TTC549 (cell line): ENCODE measurements around the gene RPS6KA5.
"Not testable (repeated sequence)": the region's sequence is repeated elsewhere in the genome, so short reads cannot be mapped to it uniquely, and the experiment has no call there.

Source experiments
- FAIRE-seq: peaks from 2 replicates; lab custom pipeline; 2012; peaks lifted over from hg19 to GRCh38; lab: Jason Lieb, UNC

Gene RPS6KA5

DNA sequence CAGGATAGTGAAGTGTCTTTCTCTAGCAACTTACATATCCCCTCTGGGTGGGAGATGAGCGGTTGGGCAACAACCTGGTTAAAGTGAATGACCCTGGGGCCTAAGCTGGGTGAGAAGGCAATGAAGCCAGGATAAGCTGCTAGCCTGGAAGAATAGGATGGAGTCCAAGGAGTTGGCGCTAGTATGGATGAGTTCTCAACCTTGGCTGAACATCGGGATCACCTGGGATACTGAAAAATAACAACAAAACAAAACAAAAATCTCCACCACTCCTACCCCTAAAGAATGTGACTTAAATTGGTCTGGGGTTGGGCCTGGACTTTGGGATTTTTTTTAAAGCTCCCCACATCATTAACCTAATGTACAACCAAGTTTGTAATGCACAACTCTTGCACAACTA, 4.8 kb upstream of the RPS6KA5 start:
- FAIRE-seq: no peak

DNA sequence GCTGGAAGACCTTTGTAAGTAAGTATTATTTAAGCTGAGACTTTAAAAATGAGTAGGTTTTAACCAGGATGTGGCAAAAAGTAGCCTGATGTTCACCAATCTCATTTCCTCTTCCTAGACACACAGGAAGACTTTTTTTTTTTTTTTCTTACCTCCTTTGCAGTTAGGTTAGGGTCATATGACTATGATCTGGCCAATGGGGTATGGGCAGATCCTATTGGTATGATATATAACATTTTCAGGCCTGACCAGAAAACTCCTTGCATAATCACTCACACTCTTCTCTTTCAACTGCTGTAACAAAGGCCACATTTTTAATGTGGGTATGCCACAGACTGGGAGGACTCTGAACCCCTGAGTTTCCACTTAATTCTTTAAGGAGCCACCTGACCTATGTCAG, 2.7 kb upstream of the RPS6KA5 start:
- no peak for FAIRE-seq

DNA sequence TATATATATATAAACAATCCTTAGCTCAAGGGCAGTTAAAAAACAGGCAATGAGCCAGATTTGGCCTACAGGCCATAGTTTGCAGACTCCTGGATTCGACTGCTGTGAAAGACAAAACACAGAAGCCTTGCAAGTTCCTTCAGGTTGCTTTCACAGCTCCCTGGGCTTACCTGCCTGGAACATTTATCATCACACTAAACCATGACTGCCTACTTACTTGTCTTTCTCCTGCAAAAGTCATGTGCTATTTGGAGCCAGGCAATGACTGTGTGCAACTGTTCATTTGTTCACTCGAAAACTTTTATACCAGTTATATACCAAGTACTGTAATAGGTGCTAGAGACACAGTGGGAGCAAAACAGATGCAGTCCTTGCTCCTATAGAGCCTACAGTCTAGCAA, 2.2 kb upstream of the RPS6KA5 start:
- FAIRE-seq: no peak

DNA sequence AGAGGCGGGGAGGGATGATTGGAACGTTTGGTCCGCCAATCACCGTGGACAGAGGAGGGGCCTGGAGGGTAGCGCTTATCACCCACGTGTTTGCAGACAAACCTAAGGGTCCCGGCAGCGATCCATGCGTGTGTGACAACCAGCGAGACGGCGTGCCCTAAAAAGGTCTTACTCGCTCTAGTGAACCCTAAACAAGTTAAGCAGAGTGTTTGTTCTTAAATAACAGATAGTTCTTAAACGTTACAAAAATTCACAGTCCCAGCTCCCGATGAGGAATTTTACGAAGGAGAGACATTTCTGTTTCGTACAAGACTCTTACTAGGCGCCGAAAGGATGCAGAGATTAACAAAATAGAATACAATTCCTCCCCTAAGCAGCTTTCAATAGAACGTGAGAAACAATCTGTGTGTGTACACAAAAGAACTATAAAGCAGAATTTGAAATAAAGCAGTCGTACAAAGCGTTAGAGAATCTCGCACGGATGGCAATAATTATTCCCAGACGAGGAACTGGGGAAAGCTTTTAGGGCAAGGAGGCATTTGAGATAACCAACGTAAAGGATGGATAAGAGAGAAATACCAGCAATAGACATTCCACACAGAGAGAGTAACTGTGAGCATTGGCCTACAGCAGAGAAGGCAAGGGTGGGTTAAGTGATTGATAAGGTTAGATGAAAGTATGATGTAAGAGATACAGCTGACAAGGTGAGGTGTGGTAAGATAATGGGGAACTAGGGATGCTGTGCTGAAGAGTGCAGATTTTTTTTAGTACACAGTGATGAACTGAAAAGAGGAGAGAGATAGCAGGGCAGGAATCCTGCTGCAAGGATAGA, 831 bp upstream of the RPS6KA5 start:
- FAIRE-seq: no peak

DNA sequence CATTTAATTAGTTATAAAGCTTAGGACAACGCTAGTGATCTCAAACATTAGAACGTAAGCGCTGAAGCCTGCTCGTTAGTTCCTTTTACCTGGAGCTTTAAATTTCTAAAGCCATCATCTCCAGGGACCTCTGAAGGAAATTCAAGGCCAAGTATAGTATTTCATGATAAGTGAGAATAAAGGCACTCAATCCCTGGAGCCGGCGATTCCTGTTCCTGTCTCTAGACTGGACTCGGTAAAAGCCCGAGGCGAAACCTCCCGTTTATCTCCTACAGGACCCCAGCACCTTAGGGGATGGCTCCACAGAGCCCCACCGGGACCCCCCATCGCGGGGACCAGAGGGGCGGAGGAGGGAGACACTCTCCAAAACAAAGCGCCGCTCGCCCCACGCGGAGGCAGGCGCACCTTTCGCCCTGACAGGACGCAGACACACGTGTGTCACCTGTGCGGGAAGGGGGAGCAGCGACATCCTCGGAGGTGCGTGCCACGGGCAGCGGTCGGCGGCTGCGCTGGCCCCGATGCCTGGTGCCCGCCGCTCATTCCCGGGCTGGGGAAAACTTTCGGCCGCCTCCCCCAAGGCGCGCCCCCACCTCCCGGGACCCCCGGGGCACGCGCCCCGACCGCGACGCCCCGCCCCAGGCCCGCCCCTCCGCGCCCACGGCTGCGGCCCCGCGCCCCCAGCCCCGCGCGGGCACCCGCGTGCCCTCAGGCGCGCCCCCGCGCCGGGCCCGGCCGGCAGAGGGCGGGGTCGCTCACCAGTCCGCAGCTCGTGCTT, 678 bp downstream of the RPS6KA5 start:
- FAIRE-seq: no peak

DNA sequence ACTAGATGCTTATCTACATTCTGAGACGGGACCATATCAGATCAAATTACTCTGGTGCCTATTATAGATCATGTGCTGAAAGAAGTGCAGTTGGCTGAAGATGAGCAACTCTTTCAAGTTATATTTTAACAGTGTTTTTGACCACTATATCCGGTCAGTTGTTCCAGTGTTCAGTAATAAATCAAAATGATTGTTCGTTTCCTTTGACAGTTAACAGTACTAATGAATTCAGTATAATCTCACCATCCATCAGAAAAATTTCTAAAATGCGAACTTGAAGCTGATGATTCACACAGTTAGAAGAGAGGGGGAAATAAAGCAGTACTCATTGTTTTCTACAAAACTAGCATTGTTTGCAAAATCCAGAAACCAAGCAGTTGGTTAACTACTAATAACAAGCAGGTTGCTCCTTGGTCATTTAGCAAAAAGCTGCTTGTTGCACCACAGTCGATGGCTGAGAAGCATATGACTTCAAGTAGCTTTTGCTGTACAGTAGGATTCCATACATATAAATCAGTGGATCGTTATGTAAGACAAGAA, 2.3 kb downstream of the RPS6KA5 start:
- FAIRE-seq: no peak

DNA sequence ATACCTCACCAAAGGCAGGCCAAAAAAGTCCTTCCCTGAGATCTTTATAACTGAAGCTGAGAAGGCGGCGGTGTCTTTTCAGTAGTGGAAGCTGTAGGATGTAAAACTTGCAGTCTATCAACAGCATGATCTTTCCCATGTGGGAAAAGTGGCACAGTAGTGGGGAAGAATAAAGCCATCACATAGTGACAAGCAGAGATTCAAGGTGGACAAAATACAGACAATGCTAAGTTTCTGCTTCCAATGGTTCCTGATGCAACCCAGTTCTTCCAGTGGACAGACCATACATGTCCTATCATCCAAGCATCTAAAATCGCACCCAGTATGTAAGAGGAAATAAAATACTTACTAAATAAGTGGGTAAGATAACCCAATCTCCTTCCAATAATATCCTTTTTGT, 4.1 kb downstream of the RPS6KA5 start:
- no peak for FAIRE-seq

DNA sequence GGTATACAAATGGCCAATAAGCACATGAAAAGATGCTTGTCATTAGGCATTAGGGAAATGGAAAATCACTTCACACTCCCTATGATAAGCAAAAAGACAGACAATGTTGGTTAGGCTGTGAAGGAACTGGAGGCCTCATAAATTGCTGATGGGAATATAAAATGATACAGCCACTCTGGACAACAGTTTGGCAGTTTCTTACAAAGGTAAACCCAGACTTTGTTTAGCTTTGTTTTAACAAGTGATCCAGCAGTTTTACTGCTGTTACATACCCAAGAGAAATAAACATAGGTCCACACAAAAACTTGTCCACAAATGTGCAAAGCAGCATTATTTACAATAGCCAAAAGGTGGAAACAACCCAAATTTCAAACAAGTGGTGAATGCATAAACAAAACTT, 5.4 kb downstream of the RPS6KA5 start:
- FAIRE-seq: no peak

DNA sequence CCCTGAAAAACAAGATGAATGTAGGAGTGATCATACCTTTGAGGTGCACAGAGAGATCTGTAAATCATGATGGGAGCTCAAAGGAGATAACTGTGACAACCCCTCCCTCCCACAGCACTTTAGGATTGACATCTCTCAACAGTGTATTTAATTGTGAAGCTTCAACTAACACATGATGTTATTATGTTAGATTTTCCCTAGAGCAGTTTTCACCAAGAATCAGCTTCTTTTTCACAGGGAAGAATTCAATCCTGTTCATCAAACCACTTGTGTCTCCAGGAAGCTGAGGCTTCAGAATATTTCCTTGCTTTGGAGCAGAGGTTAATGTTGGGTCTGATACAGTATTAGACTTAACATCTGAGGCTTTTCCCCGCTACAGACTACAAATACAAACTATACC, 11.8 kb downstream of the RPS6KA5 start:
- no peak for FAIRE-seq

DNA sequence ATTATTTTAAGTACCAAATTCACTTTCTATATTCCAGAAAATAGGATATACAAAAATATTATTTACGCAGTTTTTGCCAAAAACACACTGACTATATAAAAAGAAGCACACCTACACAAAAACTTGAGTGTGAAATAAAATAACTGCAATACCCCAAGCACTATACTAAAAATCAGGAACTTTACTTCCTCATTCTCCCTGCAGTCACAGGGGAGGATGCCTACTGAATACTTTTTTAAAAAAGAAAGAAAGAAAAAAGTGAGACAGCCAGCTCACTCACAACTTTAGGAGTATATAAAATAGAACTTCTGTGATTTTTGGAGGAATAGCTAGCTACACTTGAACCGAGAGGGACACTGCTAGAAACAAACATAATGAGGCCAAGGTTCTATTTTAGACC, 12.2 kb downstream of the RPS6KA5 start:
- no peak for FAIRE-seq

DNA sequence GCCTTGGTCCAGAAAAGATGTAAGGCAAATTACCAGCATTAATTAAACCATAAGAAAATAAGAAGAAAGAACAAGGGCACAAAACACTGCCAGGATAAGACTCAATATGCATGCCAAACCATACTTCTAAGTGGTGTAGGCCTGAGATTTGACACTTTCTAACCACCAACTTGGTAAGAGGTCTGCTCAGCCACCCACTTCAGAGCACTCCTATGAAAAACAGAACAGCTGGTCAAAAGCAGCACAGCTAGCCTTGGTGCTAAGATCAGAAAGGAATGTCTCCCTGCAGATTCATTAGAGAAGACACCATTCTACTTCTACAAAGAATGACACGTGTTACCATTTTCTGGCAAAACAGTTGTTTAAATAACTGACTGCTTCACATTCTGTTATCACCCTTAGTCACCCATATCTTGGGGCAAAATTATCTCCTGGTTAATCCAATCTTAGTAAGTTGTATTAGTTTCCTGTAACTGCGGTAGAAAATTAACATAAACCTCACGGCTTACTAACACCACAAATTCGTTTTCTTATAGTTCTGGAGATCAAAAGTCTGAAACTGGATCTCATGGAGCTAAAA, 13.2 kb downstream of the RPS6KA5 start:
- no peak for FAIRE-seq

DNA sequence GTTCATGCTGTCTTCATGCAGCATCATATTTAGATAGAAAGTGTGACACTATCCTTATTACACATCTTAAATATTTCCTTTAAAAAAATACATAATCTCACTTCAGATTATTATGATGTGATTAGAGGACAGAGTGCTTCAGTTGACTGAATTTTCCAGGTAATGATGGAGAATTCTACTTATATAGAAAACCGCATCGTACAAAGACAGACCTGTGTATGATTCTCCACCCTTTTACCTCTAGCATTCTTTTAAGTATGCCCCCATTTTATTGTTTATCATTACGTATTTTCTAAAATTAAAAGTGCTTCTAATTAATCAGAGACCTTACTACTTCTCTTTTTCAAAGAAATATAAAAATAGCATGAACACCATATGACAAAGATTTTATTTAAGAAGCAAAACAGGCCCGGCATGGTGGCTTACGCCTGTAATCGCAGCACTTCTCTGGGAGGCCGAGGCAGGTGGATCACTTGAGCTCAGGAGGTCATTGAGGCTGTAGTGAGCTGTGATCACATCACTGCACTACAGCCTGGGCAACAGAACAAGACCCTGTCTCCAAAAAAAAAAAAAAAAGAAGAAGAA, 13.9 kb downstream of the RPS6KA5 start:
- FAIRE-seq: no peak

DNA sequence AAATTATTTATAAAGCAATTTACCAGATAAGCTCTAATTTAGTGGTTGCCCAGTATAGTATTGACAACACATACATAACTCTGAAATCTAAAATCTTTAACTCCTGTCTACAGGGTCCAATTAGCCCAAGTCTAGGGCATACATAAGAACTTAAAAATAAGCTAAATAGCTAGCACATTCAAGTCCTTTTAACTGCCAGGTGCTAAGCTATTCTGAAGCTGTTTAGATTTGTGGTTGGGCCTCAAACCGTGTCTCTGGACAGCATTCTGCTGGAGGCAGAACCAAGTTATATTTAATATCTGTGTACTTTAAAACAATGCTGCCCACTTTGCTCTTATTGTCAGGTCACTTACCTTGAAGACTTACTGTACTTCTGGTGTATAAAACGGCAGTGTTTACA, 19.0 kb downstream of the RPS6KA5 start:
- FAIRE-seq: no peak

DNA sequence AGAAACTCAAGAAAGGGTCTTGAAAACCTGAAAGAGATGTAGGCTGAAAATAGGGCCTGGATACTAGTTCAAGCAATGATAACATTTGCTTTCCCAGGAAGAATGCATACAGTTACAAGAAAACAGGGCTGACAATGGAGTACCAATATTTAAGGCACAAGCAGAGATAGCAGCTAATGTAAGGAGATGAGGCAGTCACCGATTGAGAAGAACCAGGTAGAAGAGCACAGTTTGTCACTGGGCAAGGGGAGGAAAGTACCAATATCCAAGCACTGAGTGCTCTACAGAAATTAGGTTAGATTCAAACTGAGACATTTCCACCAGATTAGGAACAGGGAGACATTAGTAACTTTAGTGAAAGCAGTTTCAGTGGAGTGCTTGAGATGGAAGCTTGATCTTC, 19.9 kb downstream of the RPS6KA5 start:
- no peak for FAIRE-seq

DNA sequence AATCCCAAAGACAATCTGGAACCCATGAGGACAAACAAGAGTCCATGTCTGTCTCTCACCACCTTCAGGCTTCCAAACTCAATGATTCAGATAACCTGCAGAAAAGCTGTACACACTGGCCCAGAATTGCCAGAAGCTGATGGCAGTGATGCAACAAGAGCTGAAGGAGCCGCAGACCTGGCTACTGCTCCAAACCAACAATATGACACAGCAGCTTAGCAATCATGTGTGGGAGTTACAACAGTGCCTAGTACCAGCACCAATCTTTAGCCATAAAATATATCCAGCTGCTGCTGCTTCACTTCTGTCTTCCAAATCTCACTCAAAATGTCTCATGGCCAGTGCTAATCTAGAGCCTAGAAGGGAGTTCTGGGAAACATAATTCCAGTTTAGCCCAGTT, 22.0 kb downstream of the RPS6KA5 start:
- no peak for FAIRE-seq

DNA sequence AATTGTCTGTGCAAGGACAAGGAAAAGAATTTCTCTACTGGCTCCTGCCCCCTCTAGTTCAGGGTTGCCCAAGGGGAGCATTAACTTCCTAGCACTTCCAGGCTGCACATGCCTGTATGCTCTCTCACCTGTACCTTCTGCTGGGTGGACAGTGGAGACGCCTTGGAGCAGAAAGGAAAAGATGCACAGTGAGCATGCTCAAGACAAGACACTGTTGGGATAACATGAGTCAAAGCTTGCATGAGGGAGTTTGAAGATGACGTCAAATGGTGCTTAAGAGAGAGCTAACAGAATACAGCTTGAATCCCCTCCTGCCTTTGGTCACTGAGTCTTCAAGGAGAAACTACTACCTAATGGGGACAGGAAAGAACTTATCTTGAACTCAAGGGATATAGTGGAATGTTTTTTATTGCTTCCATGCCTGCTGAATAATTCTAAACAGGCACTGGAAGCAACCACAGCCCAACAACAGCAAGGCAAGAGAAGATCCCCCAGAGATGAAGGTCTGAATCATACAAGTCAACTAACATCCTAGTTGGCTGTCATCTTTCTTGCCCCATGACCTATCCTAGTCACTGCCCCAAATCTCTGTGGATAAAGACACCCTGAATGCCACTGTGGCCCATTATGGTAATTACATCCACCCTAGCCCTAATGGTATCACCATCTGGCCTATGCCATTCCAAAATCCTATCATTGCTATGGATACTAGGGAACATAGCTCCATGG, 23.5 kb downstream of the RPS6KA5 start:
- no peak for FAIRE-seq

DNA sequence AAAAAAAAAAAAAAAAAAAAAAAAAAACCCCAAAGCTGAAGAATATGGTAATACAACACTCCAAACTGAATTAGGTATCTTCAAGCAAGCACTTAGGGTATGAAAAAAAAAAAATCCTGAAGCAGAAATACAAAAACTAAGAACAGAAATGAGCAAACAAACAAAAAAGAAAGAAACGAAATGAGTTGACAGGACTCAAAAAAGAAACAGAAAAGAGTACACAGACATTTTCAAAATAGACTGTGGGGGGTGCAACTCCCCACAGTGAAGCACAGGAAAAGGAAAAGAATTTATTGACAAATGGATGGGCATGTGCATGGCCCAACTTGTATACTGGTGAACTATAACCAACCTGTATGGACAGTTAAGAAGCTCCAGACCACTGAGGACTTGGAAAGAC, 24.6 kb downstream of the RPS6KA5 start:
- FAIRE-seq: no peak

DNA sequence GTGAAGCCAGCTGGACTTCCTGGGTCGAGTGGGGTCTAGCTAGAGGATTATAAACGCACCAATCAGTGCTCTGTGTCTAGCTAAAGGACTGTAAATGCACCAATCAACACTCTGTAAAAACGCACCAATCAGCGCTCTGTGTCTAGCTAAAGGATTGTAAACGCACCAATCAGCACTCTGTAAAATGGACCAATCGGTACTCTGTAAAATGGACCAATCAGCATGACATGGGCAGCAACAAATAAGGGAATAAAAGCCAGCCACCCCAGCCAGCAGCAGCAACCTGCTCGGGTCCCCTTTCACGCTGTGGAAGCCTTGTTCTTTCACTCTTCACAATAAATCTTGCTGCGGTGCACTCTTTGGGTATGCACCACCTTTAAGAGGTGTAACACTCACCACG, 26.1 kb downstream of the RPS6KA5 start:
- not testable (repeated sequence) for FAIRE-seq

DNA sequence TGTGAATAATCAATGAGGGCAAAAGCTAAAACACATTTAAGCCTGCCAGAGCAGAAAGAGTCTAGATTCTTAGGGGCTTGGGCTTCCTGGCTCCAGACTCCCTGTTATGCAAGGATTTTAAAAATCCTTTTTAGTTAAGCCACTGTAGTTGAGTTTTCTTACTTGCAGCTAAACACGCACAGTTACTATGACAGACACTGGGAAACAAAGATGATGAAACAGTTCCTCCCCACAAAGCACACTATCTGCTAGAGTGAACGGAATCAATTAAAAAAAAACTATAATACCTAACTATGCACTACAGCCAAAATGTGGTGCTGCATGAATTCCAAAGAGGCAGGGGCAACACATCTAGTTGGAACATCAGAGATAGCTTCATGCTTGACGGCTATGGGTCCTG, 28.2 kb downstream of the RPS6KA5 start:
- no peak for FAIRE-seq

DNA sequence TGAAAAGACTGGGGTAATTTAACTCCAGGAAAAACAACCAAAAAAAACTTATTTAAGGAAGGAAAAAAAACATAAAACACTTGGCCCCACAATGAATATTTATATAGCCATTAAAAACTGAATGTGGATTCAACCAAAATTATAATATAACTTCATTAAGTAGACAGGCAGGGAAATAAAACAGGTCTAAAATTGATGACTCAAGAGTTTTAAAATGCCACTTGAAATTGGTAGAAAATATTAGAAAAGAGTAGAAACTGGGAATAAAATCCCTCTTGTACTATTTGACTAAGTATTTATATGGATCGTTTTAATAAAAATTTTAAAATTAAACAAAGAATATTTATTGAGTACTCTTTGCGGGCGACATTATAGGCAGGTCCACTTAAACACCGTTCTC, 28.8 kb downstream of the RPS6KA5 start:
- FAIRE-seq: no peak

DNA sequence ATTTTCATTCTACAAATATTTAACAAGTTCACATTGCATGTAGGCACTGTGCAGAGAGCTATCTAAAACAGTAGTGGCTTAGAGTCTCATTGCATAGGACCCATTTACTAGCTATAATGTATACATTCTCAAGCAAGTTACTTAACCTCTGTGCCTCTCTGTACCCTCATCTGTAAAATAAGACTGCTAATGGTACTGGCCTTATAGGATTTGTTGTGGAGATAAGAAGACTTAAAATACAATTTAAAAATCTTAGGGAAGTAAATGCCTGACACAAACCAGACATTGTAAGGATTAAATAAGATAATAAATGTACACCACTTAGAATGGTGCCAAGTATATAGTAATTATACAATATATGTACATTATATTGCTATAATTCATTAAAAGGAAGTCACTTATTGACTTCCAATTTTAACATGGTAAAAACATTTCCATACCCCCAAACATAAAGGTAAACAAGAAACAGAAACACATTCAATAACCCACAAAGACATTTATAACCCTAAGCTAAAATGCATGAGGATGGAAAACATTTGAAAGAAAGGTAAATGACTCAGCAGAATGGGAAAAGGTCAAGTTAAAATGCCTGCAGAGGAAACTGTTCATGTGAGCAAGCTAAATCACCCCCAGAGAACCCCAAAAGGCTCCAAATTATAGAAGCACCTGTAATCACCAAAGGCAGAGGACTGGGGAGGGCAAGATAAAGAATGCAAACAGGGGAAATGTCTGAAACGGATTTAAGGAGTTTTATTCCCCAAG, 30.8 kb downstream of the RPS6KA5 start:
- FAIRE-seq: no peak
